HEK293T (cell line): Measurements from ENCODE around the gene ALKAL2.

Source experiments
- CTCF ChIA-PET: fragments of 350-600 bp; formaldehyde crosslinking; extraction: SDS; loops from one replicate; lab custom pipeline; 2021; ENCODE audit warnings: antibody characterized with exemption, inconsistent platforms; lab: Yijun Ruan, JAX
- POLR2A ChIA-PET: fragments of 350-600 bp; formaldehyde crosslinking; extraction: SDS; loops from one replicate; lab custom pipeline; 2020; ENCODE audit warnings: antibody characterized with exemption, inconsistent platforms; lab: Yijun Ruan, JAX
- DNase-seq: peaks from one replicate; pipeline ENCODE4 v3.0.0; 2012; ENCODE audit warnings: mixed read lengths; ENCODE audit errors: extremely low spot score
- ARNT ChIP-seq: fragments of 450-650 bp; IDR thresholded peaks from 2 replicates; pipeline ENCODE4 v1.6.1; 2017; ENCODE audit warnings: mild to moderate bottlenecking
- BHLHE40 ChIP-seq: fragments of 450-650 bp; IDR thresholded peaks from 2 replicates; pipeline ENCODE4 v1.6.1; 2016; ENCODE audit warnings: mild to moderate bottlenecking, moderate library complexity, borderline replicate concordance
- CTBP1 ChIP-seq: fragments of 450-650 bp; IDR thresholded peaks from 2 replicates; pipeline ENCODE4 v1.6.1; 2016; ENCODE audit warnings: borderline replicate concordance
- ELF4 ChIP-seq: fragments of 450-650 bp; IDR thresholded peaks from 2 replicates; pipeline ENCODE4 v1.6.1; 2017; ENCODE audit warnings: antibody characterized with exemption
- FOXA1 ChIP-seq: fragments of 450-650 bp; IDR thresholded peaks from 2 replicates; pipeline ENCODE4 v1.6.1; 2016; ENCODE audit warnings: mild to moderate bottlenecking
- FOXK2 ChIP-seq: fragments of 450-650 bp; IDR thresholded peaks from 2 replicates; pipeline ENCODE4 v1.6.1; 2016; ENCODE audit warnings: mild to moderate bottlenecking
- FOXM1 ChIP-seq: fragments of 450-650 bp; IDR thresholded peaks from 2 replicates; pipeline ENCODE4 v1.6.1; 2017; ENCODE audit warnings: mild to moderate bottlenecking, borderline replicate concordance
- HDGF ChIP-seq: fragments of 450-650 bp; IDR thresholded peaks from 2 replicates; pipeline ENCODE4 v1.6.1; 2017; ENCODE audit warnings: antibody characterized with exemption, borderline replicate concordance
- L3MBTL2 ChIP-seq: fragments of 450-650 bp; conservative IDR thresholded peaks from 2 replicates; pipeline ENCODE4 v1.6.1; 2016; ENCODE audit warnings: mild to moderate bottlenecking
- LEF1 ChIP-seq: fragments of 450-650 bp; IDR thresholded peaks from 2 replicates; pipeline ENCODE4 v1.6.1; 2017; ENCODE audit warnings: mild to moderate bottlenecking, borderline replicate concordance
- NFRKB ChIP-seq: fragments of 450-650 bp; IDR thresholded peaks from 2 replicates; pipeline ENCODE4 v1.6.1; 2016; ENCODE audit warnings: mild to moderate bottlenecking, moderate library complexity
- SP1 ChIP-seq: fragments of 450-650 bp; IDR thresholded peaks from 2 replicates; pipeline ENCODE4 v1.6.1; 2017
- SUZ12 ChIP-seq: fragments of 450-650 bp; IDR thresholded peaks from 2 replicates; pipeline ENCODE4 v1.6.1; 2016; ENCODE audit warnings: mild to moderate bottlenecking
- TARDBP ChIP-seq: fragments of 450-650 bp; IDR thresholded peaks from 2 replicates; pipeline ENCODE4 v1.6.1; 2016
- ZNF384 ChIP-seq: fragments of 450-650 bp; IDR thresholded peaks from 2 replicates; pipeline ENCODE4 v1.6.1; 2016
- TF ChIP-seq, protein P1 (sequence below): fragments of 450-650 bp; IDR thresholded peaks from 2 replicates; pipeline ENCODE4 v1.6.1; 2016

ALKAL2 gene

DNA sequence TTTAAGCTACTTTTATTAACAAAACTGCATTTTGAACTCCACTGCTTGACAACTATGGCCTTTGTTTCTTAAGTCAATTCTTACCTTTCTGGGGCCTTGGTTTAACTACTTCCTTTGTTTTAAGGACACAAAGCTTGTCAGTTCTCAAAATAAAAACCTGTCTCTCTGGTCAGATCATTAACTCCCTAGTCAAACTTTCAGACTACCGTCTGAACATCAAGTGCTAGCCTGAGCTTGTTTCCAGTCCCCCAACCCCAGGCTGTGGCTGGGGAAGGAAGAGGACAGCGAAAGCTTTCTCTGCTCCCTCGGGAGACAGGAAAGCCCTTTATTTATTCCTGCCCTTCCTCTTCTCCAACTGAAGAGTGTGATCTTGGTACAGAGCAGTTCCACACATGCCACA, 25.8 kb downstream of the ALKAL2 start:
- TF ChIP-seq L3MBTL2 (no peak), TARDBP (no peak), LEF1 (no peak), BHLHE40 (no peak), SUZ12 (no peak), HDGF (no peak), FOXM1 (no peak), CTBP1 (no peak), FOXA1 (no peak), SP1 (no peak), NFRKB (no peak), ZNF384 (no peak), FOXK2 (no peak), ARNT (no peak), ELF4 (no peak)
- TF ChIP-seq, protein P1, sequence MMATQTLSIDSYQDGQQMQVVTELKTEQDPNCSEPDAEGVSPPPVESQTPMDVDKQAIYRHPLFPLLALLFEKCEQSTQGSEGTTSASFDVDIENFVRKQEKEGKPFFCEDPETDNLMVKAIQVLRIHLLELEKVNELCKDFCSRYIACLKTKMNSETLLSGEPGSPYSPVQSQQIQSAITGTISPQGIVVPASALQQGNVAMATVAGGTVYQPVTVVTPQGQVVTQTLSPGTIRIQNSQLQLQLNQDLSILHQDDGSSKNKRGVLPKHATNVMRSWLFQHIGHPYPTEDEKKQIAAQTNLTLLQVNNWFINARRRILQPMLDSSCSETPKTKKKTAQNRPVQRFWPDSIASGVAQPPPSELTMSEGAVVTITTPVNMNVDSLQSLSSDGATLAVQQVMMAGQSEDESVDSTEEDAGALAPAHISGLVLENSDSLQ, result no peak
- DNase-seq, result no peak
- POLR2A ChIA-PET, result no interaction called here
- CTCF ChIA-PET, result no interaction called here

DNA sequence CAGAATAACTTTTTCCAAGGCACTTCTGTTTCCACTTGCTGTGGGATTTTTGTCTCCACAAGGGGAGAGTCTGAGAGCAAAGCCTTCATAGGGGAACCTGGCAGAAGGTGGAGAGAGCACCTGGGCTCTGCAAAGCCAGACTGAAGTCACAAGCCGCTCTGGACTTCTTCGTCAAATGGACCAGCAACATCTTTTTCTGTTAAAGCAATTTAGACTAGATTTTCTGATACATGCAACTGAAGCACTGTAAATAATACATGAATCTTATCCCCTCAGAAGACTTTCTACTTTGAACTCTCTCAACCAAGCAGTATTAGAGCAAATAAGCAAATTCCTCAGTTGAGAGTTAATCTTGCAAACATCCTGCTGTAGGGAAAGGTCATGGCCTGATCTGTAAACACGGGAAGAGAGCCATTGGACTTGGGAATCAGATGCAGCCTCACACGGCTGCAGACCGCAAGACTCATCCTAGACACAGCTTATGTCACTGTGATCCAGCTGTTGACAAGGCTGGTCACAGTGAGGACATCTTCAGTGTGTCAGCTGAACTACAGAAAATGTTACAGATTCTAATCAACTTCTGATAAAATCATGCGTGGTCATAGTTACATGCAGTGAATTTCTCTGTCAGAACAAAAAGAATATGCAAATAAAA, 27.3 kb downstream of the ALKAL2 start:
- no peak for DNase-seq
- ChIA-PET POLR2A (no interaction called here), CTCF (no interaction called here)
- TF ChIP-seq SUZ12, result no peak
- no peak for TF ChIP-seq CTBP1
- no peak for TF ChIP-seq ZNF384
- no peak for TF ChIP-seq FOXA1
- TF ChIP-seq, protein P1, result no peak
- no peak for TF ChIP-seq BHLHE40
- TF ChIP-seq HDGF, result no peak
- no peak for TF ChIP-seq LEF1

DNA sequence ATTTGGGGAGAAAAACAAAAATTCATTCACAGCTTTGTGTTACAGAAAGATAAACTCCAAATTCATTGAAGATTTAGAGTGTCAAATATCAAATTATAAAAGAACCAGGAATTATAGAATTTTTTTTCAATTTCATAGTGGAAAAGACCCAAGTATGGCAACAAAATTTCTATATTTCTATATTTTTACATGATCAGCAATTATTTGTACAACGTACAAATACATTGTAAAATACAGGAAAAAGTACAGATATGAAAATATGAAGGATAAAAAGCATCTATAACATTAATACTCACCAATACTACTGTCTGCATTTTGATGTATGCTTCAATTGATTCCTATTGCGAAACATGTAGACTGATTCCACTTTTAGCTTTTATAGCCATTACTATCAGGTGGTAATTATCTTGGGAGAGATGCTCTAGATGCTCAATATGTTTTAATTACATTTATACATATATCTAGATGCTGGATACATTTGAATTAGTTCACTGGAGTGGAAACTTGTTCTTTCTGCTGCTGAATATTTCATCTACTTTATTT, 28.0 kb downstream of the ALKAL2 start:
- CTCF ChIA-PET, result no interaction called here
- TF ChIP-seq TARDBP (no peak), ZNF384 (no peak), HDGF (no peak), BHLHE40 (no peak), SP1 (no peak), L3MBTL2 (no peak), FOXK2 (no peak), ELF4 (no peak), CTBP1 (no peak), LEF1 (no peak), SUZ12 (no peak), FOXM1 (no peak), FOXA1 (no peak), ARNT (no peak), NFRKB (no peak)
- TF ChIP-seq, protein P1, result no peak
- POLR2A ChIA-PET, result no interaction called here
- DNase-seq, result no peak

DNA sequence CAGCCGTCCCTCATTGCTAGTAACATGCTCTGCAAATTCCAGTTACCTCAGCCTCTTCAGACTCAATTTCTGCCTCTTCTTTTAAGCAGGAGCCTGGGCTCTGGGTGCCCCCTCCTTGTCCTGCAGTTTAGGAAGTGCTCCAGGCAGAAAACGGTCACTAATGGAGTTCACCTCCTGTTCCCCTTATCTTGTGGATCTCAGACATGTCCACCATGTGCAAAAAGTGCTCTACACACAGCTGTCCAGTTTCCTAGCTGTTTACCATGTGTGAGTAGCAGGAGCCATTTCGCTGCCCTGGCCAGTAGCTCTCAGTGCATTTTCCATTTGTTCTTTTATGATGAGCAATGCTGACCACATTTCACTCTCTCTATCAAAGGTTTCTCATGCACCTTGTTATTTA, 29.0 kb downstream of the ALKAL2 start:
- POLR2A ChIA-PET, result no interaction called here
- TF ChIP-seq L3MBTL2, result no peak

DNA sequence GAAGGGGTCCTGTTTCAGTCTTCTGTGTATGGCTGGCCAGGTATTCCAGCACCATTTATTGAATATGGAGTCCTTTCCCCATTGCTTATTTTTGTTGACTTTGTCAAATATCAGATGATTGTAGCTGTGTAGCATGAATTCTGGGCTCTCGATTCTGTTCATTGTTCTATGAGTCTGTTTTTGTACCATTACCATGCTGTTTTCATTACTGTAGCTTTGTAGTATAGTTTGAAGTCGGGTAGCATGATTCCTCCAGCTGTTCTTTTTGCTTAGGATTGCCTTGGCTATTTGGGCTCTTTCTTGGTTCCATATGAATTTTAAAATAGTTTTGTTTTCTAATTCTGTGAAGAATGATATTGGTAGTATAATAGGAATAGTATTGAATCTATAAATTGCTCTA, 30.0 kb downstream of the ALKAL2 start:
- CTCF ChIA-PET, result no interaction called here
- POLR2A ChIA-PET, result no interaction called here
- no peak for DNase-seq
- no peak for TF ChIP-seq ZNF384
- TF ChIP-seq CTBP1, result no peak
- TF ChIP-seq NFRKB, result no peak
- TF ChIP-seq, protein P1, result no peak
- no peak for TF ChIP-seq SP1
- TF ChIP-seq FOXM1, result no peak
- TF ChIP-seq L3MBTL2, result no peak
- TF ChIP-seq HDGF, result no peak
- TF ChIP-seq BHLHE40, result no peak
- TF ChIP-seq ELF4, result no peak

More for the DNA sequence above, 29.0 kb downstream of the ALKAL2 start:
- DNase-seq, result no peak
- CTCF ChIA-PET, result no interaction called here

DNA sequence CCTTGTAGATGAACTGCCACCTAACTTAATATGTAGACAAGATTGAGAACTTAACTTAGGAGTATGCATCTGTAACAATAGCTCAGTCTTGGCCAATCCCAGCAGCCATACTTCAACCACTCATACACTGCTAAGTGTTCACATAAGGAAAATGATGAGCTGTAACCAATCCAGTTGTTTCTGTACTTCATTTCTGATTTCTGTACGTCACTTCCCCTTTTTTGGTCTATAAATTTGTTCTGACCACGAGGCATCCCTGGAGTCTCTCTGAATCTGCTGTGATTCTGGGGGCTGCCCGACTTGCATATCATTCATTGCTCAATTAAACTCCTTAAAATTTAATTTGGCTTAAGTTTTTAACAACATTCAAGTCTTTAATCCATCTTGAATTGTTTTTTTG, 30.5 kb downstream of the ALKAL2 start:
- POLR2A ChIA-PET, result no interaction called here
- CTCF ChIA-PET, result no interaction called here
- no peak for DNase-seq
- TF ChIP-seq FOXK2 (no peak), SUZ12 (no peak), BHLHE40 (no peak), ZNF384 (no peak), HDGF (no peak)
- TF ChIP-seq, protein P1, result no peak
